GM12892 (cell line): Measurements from ENCODE around the gene EPHB6.

ENCODE experiments used
- POLR2A ChIP-seq: IDR thresholded peaks from 2 replicates; pipeline ENCODE4 v1.6.1; 2011; ENCODE audit warnings: low read depth, low read length, control low read depth
- POLR2AphosphoS5 ChIP-seq: IDR thresholded peaks from 2 replicates; pipeline ENCODE4 v1.6.1; 2011; ENCODE audit warnings: low read depth, low read length, control low read depth
- TAF1 ChIP-seq: IDR thresholded peaks from 2 replicates; pipeline ENCODE4 v1.6.1; 2011; ENCODE audit warnings: low read depth, mild to moderate bottlenecking, control low read depth, low read length, borderline replicate concordance

GRCh38 chr7:142908290-142908689 lies 53.4 kb downstream of the EPHB6 start:
- TF ChIP-seq POLR2A (no peak), TAF1 (no peak), POLR2AphosphoS5 (no peak)
